AG09309 (cell line): ENCODE data around the gene MYBPC2.

ENCODE experiments used
- DNase-seq: peaks from one replicate; pipeline ENCODE4 v3.0.0-alpha.2; 2010; ENCODE audit warnings: low read depth
- H3K4me3 ChIP-seq: 2 replicates; pipeline ENCODE4 v1.5.1; 2011; ENCODE audit warnings: mild to moderate bottlenecking, low read depth, low read length, moderate library complexity; ENCODE audit not compliant: control insufficient read depth
- TF ChIP-seq, protein P1 (sequence below): IDR thresholded peaks from 2 replicates; pipeline ENCODE4 v1.5.1; 2011; ENCODE audit warnings: mild to moderate bottlenecking, low read depth, low read length, inconsistent platforms; ENCODE audit not compliant: insufficient read depth, control insufficient read depth; ENCODE audit errors: missing control alignments

MYBPC2 gene

DNA sequence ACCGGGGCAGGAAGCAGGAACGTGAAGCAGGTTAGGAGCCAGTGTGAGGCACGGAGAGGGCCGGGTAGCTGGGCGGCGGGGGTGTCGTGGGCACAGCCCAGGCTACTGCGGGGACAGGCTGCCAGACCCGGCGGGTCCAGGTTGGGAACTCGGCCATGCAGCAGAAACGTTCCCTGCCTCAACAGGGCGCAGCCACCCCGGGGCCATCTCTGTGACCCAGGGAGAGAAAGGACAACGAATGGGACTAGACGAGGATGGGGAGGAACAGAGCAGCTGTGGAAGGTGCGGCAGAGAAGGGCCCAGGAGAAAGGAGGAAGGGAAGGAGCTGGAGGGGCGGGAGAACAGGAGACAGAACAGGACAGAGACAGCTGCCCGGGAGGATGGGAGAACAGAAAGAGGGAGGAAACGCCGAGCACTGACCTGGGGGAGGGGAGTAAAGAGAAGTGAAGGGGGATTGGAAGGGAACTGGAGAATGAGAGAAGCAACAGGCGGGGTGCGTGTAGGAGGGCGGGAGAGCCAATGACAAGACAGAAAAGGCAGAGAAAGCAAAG, 56.8 kb downstream of the MYBPC2 start:
- TF ChIP-seq, protein P1, sequence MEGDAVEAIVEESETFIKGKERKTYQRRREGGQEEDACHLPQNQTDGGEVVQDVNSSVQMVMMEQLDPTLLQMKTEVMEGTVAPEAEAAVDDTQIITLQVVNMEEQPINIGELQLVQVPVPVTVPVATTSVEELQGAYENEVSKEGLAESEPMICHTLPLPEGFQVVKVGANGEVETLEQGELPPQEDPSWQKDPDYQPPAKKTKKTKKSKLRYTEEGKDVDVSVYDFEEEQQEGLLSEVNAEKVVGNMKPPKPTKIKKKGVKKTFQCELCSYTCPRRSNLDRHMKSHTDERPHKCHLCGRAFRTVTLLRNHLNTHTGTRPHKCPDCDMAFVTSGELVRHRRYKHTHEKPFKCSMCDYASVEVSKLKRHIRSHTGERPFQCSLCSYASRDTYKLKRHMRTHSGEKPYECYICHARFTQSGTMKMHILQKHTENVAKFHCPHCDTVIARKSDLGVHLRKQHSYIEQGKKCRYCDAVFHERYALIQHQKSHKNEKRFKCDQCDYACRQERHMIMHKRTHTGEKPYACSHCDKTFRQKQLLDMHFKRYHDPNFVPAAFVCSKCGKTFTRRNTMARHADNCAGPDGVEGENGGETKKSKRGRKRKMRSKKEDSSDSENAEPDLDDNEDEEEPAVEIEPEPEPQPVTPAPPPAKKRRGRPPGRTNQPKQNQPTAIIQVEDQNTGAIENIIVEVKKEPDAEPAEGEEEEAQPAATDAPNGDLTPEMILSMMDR, result no peak
- H3K4me3 ChIP-seq, result no peak overlapping the region
- no peak for DNase-seq

DNA sequence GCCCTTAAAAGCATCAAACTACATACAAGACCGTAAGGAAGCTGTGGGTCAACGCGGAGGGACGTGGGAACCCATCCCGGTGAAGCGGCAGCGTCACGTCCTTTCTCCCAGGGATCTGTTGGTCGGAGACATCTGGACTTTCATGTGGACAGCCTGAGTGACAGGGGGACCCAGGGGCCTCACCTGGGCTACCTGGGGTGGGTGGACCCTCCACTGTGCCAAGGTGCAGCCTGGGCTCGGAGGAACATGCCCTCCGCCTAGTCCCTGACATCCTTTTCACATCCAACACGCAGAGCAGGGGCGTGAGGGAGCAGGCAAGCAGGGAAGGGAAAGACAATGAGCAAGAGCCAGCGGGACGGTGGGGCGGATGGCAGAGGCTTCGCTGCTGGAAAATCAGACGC, 57.7 kb downstream of the MYBPC2 start:
- no peak for DNase-seq
- TF ChIP-seq, protein P1, result no peak
- no peak overlapping the region for H3K4me3 ChIP-seq

DNA sequence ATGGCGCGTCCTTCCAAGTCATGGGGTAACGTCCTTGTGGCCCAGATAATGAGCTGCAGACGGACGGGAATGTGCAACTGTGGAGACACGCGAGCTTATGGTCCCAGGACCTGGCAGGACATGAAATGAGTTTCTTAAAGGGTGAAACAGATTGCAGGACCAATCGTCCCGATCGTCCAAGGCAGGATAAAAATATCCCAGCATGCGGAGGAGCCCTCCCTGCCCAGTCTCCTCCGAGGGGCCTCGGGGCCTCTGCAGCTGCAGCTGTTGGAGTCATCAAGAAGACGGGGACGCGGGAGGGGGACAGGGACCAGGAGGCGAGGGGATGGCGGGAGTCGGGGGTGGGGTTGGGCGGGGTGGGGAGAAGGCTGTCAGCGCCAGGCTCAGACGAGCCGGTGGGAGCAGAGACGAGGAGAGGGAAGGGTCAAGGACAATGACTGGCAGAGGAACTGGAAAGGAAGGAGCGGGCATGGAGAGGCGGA, 58.3 kb downstream of the MYBPC2 start:
- H3K4me3 ChIP-seq, result no peak overlapping the region
- no peak for DNase-seq
- TF ChIP-seq, protein P1, result no peak

DNA sequence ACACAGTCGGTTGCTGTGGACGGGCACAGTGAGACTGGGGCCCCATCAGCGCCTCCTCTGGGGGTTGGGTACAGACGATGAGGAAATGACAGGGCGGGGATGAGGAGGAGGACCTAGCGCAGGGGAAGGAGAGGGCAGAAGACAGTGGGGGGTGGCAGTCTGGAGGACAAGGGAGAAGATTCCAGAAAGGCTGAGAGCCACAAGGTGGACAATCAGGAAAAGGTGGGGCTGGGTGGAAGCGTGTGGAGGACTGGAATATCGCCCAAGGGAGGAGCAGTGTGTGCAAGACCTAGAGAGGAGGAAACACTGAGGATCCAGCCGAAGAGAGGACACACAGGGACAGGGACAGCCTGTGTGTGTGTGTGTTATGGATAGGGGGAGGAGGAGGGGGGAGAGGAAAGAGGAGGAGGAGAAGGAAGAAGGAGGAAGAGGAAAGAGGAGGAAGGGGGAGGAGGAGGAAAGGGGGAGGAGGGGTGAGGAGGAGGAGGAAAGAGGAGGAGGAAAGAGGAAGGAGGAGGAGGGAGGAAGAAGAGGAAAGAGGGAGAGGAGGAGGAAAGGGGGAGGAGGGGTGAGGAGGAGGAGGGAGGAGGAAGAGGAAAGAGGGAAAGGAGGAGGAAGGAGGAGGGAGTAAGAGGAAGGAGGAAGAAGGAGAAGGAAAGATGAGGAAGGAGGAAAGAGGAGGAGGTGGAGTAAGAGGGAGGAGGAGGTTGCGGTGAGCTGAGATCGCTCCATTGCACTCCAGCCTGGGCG, 59.8 kb downstream of the MYBPC2 start:
- TF ChIP-seq, protein P1, result no peak
- H3K4me3 ChIP-seq, result no peak overlapping the region
- DNase-seq, result no peak

DNA sequence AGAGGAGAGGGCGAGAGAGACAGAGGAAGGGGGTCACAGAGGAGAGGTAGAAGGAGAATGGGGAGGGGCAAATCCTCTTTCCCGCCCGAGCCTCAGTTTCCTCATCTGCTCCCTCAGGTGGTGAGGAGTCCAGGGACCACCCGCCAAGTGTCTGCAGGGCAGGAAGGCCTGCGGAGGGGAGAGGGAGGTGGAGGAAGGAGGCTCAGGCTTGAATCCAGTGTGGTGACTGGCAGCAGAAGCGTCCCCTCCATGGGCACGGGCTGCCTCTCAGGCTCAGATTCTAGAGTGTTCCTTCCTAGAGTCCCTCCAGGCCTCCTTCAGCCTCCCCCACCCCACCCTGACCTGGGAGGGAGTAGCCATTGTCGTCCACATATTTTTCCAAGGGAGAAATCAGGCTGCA, 60.5 kb downstream of the MYBPC2 start:
- H3K4me3 ChIP-seq, result no peak overlapping the region
- TF ChIP-seq, protein P1, result no peak
- DNase-seq, result no peak

DNA sequence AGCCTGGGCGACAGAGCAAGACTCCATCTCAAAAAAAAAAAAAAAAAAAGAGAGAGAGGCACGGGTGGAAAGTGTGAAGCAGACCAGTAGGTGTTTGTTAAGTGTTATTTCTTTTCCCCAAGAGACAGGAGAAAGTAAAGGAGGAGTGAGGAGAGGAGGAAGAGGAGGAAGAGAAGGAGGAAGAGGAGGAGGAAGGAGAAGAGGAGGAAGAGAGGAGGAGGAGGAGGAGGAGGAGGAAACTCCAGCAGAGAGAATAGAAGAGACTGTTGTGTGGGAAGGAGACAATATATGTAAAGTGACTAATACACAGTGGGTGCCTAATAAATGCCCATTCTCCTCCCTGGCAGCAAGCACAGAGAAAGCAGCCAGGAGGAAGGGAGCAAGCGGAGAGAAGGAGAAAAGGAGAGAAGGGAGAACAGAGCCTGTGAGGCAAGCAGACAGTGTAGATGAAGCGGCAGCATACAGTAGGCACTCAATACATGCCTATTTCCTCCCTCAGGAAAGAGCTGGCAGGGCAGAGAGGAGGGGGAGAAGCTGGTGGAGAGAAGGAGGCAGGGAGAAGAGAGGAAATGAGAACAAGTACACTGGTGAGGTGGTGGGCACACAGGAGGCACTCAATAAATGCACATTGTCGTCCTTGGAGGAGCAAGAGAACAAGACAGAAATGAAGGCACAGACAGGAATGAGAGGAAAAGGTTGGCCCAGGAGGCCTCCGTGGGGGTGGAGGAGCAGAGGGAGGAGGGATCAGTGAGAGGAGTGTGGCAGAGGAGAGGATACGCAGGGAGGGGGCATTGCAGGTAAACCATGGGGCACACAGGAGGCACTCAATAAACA, 61.7 kb downstream of the MYBPC2 start:
- DNase-seq, result no peak
- H3K4me3 ChIP-seq, result no peak overlapping the region
- TF ChIP-seq, protein P1, result no peak
